H1 (cell line): ENCODE measurements around the gene TGFBRAP1. TPM values are rescaled to one million over a fixed set of nuclear protein-coding genes. Genes with fewer than 3 reads are reported as not detected.

Experiments
- CTCF ChIA-PET: fragments of 300-600 bp; sonication (Branson Sonifier 250); formaldehyde crosslinking; loops from one replicate; lab custom pipeline; 2021; ENCODE audit not compliant: partially characterized antibody; lab: Charles Lee
- POLR2A ChIA-PET: fragments of 300-600 bp; sonication (Branson Sonifier 250); formaldehyde crosslinking; loops from one replicate; lab custom pipeline; 2021; ENCODE audit warnings: inconsistent platforms; ENCODE audit not compliant: partially characterized antibody; lab: Charles Lee
- DNase-seq, 2 experiments: peaks; one replicate each; pipeline versions ENCODE4 v3.0.0 to v3.0.0-alpha.2; 2010 to 2022; ENCODE audit warnings: low spot score in 2 of 2, low read depth in 1 of 2, mixed read lengths in 1 of 2
- FAIRE-seq: peaks from 2 replicates; lab custom pipeline; 2011; peaks lifted over from hg19 to GRCh38; lab: Jason Lieb, UNC
- H2AFZ ChIP-seq: 2 replicates; pipeline ENCODE4 v1.8.1; 2012; ENCODE audit warnings: low read length, inconsistent platforms
- H2AK5ac ChIP-seq: 2 replicates; pipeline ENCODE4 v1.6.1; 2013; ENCODE audit warnings: low read depth, low read length
- H2BK120ac ChIP-seq: replicated peaks from 2 replicates; pipeline ENCODE3; 2013; ENCODE audit warnings: low read depth, low read length, inconsistent platforms
- H2BK12ac ChIP-seq: 2 replicates; pipeline ENCODE4 v1.6.1; 2013; ENCODE audit warnings: low read depth, low read length
- H2BK15ac ChIP-seq: 2 replicates; pipeline ENCODE4 v1.6.1; 2013; ENCODE audit warnings: low read length
- H2BK20ac ChIP-seq: 2 replicates; pipeline ENCODE4 v1.6.1; 2013; ENCODE audit warnings: low read length
- H2BK5ac ChIP-seq: 2 replicates; pipeline ENCODE4 v1.6.1; 2013; ENCODE audit warnings: low read depth, low read length
- H3K14ac ChIP-seq: 2 replicates; pipeline ENCODE4 v1.6.1; 2013; ENCODE audit warnings: inconsistent platforms; ENCODE audit not compliant: insufficient read length
- H3K18ac ChIP-seq: 2 replicates; pipeline ENCODE4 v1.6.1; 2013; ENCODE audit warnings: low read length; ENCODE audit errors: extremely low read depth
- H3K23ac ChIP-seq: 2 replicates; pipeline ENCODE4 v1.6.1; 2013; ENCODE audit warnings: inconsistent platforms; ENCODE audit not compliant: insufficient read length
- H3K23me2 ChIP-seq: 2 replicates; pipeline ENCODE4 v1.6.1; 2013; ENCODE audit warnings: low read depth, low read length
- H3K27ac ChIP-seq: 2 replicates; pipeline ENCODE4 v1.6.1; 2011; ENCODE audit warnings: low read depth, low read length, inconsistent platforms
- H3K27me3 ChIP-seq, 4 experiments: replicated peaks in 1 of 4; 1 replicate in 1 of 4; 2 replicates in 3 of 4; pipeline versions ENCODE4 v1.6.1 to v1.8.1; 2011 to 2013; ENCODE audit warnings: low read length in 3 of 4, mild to moderate bottlenecking in 3 of 4, inconsistent platforms in 2 of 4, mixed read lengths in 2 of 4, moderate library complexity in 1 of 4; ENCODE audit not compliant: control insufficient read depth in 3 of 4, insufficient read depth in 3 of 4; ENCODE audit errors: extremely low read depth in 1 of 4
- H3K36me3 ChIP-seq, 4 experiments: 2 replicates each; pipeline versions ENCODE4 v1.6.1 to v1.8.1; 2011 to 2013; ENCODE audit warnings: mild to moderate bottlenecking in 4 of 4, low read length in 3 of 4, moderate library complexity in 2 of 4, control low read depth in 1 of 4, inconsistent platforms in 1 of 4; ENCODE audit not compliant: insufficient read depth in 4 of 4, control insufficient read depth in 2 of 4
- H3K4ac ChIP-seq: replicated peaks from 2 replicates; pipeline ENCODE3; 2013; ENCODE audit warnings: low read length, low read depth, mixed read lengths, inconsistent platforms; ENCODE audit not compliant: insufficient read length
- H3K4me1 ChIP-seq, 4 experiments: replicated peaks in 1 of 4; 1 replicate in 1 of 4; 2 replicates in 3 of 4; pipeline versions ENCODE4 v1.6.1 to v1.8.1; 2011 to 2013; ENCODE audit warnings: low read length in 3 of 4, inconsistent platforms in 2 of 4, mixed read lengths in 1 of 4; ENCODE audit not compliant: insufficient read depth in 4 of 4, control insufficient read depth in 3 of 4
- H3K4me2 ChIP-seq, 2 experiments: 2 replicates each; pipeline versions ENCODE4 v1.6.1 to v1.8.1; 2011 to 2013; ENCODE audit warnings: low read depth in 2 of 2, low read length in 2 of 2, control low read depth in 1 of 2, inconsistent platforms in 1 of 2, mild to moderate bottlenecking in 1 of 2; ENCODE audit not compliant: insufficient read depth in 1 of 2
- H3K4me3 ChIP-seq, 4 experiments: fragments of 200-600, 300-600 bp in 1 of 4; sonication (generic), shearing (Covaris generic), sonication (Bioruptor Twin) in 1 of 4; 2 replicates each; pipeline versions ENCODE4 v1.5.1 to v1.8.1; 2011 to 2016; ENCODE audit warnings: low read length in 4 of 4, low read depth in 3 of 4, control low read depth in 2 of 4, inconsistent platforms in 2 of 4, mild to moderate bottlenecking in 2 of 4, mixed read lengths in 1 of 4, moderate library complexity in 1 of 4; ENCODE audit not compliant: insufficient read depth in 2 of 4; ENCODE audit errors: extremely low read depth in 1 of 4
- H3K56ac ChIP-seq: replicated peaks from 2 replicates; pipeline ENCODE3; 2013; ENCODE audit warnings: low read depth, mild to moderate bottlenecking, mixed read lengths, low read length, inconsistent platforms; ENCODE audit not compliant: insufficient read length
- H3K79me1 ChIP-seq: 2 replicates; pipeline ENCODE4 v1.6.1; 2013; ENCODE audit warnings: low read depth, low read length, control low read depth
- H3K79me2 ChIP-seq, 2 experiments: 2 replicates each; pipeline versions ENCODE4 v1.6.1 to v1.8.1; 2012 to 2013; ENCODE audit warnings: low read length in 2 of 2, mild to moderate bottlenecking in 2 of 2, inconsistent platforms in 1 of 2; ENCODE audit not compliant: insufficient read depth in 2 of 2, control insufficient read depth in 1 of 2
- H3K9ac ChIP-seq, 4 experiments: replicated peaks in 1 of 4; 1 replicate in 1 of 4; 2 replicates in 3 of 4; pipeline versions ENCODE4 v1.6.1 to v1.8.1; 2011 to 2013; ENCODE audit warnings: low read depth in 3 of 4, low read length in 3 of 4, control low read depth in 2 of 4, mild to moderate bottlenecking in 2 of 4, moderate library complexity in 2 of 4, inconsistent platforms in 1 of 4; ENCODE audit errors: extremely low read depth in 1 of 4
- H3K9me3 ChIP-seq, 2 experiments: 2 replicates each; pipeline versions ENCODE4 v1.6.1 to v1.8.1; 2012 to 2013; ENCODE audit warnings: mild to moderate bottlenecking in 2 of 2, moderate library complexity in 2 of 2, control low read depth in 1 of 2, inconsistent platforms in 1 of 2, low read depth in 1 of 2, low read length in 1 of 2, mixed read lengths in 1 of 2; ENCODE audit not compliant: insufficient read depth in 2 of 2
- H4K20me1 ChIP-seq, 2 experiments: replicated peaks in 1 of 2; 2 replicates each; pipeline versions ENCODE3 to v1.8.1; 2011 to 2013; ENCODE audit warnings: inconsistent platforms in 2 of 2, low read length in 2 of 2, mild to moderate bottlenecking in 1 of 2; ENCODE audit not compliant: insufficient read depth in 2 of 2, control insufficient read depth in 1 of 2
- H4K5ac ChIP-seq: 2 replicates; pipeline ENCODE4 v1.6.1; 2013; ENCODE audit warnings: low read length, low read depth, mixed read lengths, inconsistent platforms; ENCODE audit not compliant: insufficient read length
- H4K8ac ChIP-seq: 2 replicates; pipeline ENCODE4 v1.8.0; 2013; ENCODE audit warnings: mild to moderate bottlenecking, moderate library complexity, low read length, inconsistent platforms; ENCODE audit not compliant: insufficient read depth; ENCODE audit errors: extremely low read depth
- H4K91ac ChIP-seq: replicated peaks from 2 replicates; pipeline ENCODE3; 2013; ENCODE audit warnings: low read length, mixed read lengths, inconsistent platforms; ENCODE audit not compliant: insufficient read length
- ATF2 ChIP-seq: IDR thresholded peaks from 2 replicates; pipeline ENCODE4 v1.6.1; 2012; ENCODE audit warnings: low read length, inconsistent platforms
- FOSL1 ChIP-seq: IDR thresholded peaks from 2 replicates; pipeline ENCODE4 v1.6.1; 2011; ENCODE audit warnings: mild to moderate bottlenecking, low read depth, low read length, moderate library complexity; ENCODE audit not compliant: insufficient read depth
- HDAC6 ChIP-seq: IDR thresholded peaks from one replicate; pipeline ENCODE4 v1.7.1; 2012; ENCODE audit warnings: low read depth, mild to moderate bottlenecking, inconsistent platforms, low read length, moderate library complexity
- POLR2A ChIP-seq, 2 experiments: IDR thresholded peaks; 1 replicate in 1 of 2; 2 replicates in 1 of 2; pipeline ENCODE4 v1.6.1; 2011; ENCODE audit warnings: low read depth in 2 of 2, low read length in 2 of 2, mild to moderate bottlenecking in 2 of 2; ENCODE audit errors: control extremely low read depth in 1 of 2
- POLR2AphosphoS5 ChIP-seq: IDR thresholded peaks from 2 replicates; pipeline ENCODE4 v1.6.1; 2011; ENCODE audit warnings: low read depth, low read length
- RAD21 ChIP-seq, 2 experiments: IDR thresholded peaks in 1 of 2; conservative IDR thresholded peaks in 1 of 2; 2 replicates each; pipeline ENCODE4 v1.6.1; 2011; ENCODE audit warnings: low read depth in 2 of 2, low read length in 2 of 2, improper control_type of control experiment in 1 of 2, inconsistent platforms in 1 of 2, mild to moderate bottlenecking in 1 of 2, moderate library complexity in 1 of 2
- RFX5 ChIP-seq: IDR thresholded peaks from 2 replicates; pipeline ENCODE4 v1.6.1; 2011; ENCODE audit warnings: low read depth, low read length, improper control_type of control experiment, borderline replicate concordance
- SIN3A ChIP-seq, 2 experiments: IDR thresholded peaks in 1 of 2; conservative IDR thresholded peaks in 1 of 2; 2 replicates each; pipeline ENCODE4 v1.6.1; 2011 to 2012; ENCODE audit warnings: low read length in 2 of 2, improper control_type of control experiment in 1 of 2, low read depth in 1 of 2, mild to moderate bottlenecking in 1 of 2
- SIX5 ChIP-seq: IDR thresholded peaks from 2 replicates; pipeline ENCODE4 v1.6.1; 2011; ENCODE audit warnings: mild to moderate bottlenecking, low read depth, low read length
- SP1 ChIP-seq: IDR thresholded peaks from 2 replicates; pipeline ENCODE4 v1.6.1; 2011; ENCODE audit warnings: low read depth, low read length
- TAF1 ChIP-seq: IDR thresholded peaks from 2 replicates; pipeline ENCODE4 v1.6.1; 2011; ENCODE audit warnings: mild to moderate bottlenecking, low read depth, low read length
- WGBS, 2 experiments: shearing (Covaris generic) in 1 of 2; methylation state at CpG; one replicate each; pipeline versions ENCODE4 v1.1.6 to v1.1.7; 2013 to 2015; ENCODE audit warnings: low lambda C conversion rate in 2 of 2, mixed read lengths in 2 of 2, inconsistent platforms in 1 of 2, low coverage in 1 of 2, missing lambda C conversion rate in 1 of 2; ENCODE audit not compliant: insufficient replicate concordance in 2 of 2, insufficient coverage in 1 of 2, insufficient read length in 1 of 2; ENCODE audit errors: extremely low coverage in 1 of 2, missing lambda C conversion rate in 1 of 2; 5-methylcytosine and 5-hydroxymethylcytosine counted together
- polyA plus RNA-seq, 7 experiments: library from polyadenylated mRNA; depleted of rRNA in 3 of 7; stranded (reverse) in 5 of 7; unstranded in 2 of 7; fragments of >200 nt in 5 of 7; fragments of 200-250 nt in 2 of 7; gene quantifications; 1 replicate in 5 of 7; 2 replicates in 1 of 7; 4 replicates in 1 of 7; pipeline versions ENCODE4 v1.2.1 to v1.2.3, GENCODE V29; 2011 to 2013; ENCODE audit warnings: missing spikeins in 2 of 7, mixed read lengths in 2 of 7
- total RNA-seq: library from RNA; stranded (reverse); fragmentation: NEBNext Ultra II Directional; extraction: Animal tissue kit (Norgen Biotek cat#: 25700); gene quantifications from 2 replicates; pipeline ENCODE4 v1.2.1, GENCODE V29; 2021

TGFBRAP1 gene
- total and polyA plus RNA-seq, 2 of the 8 experiments (the other 6 are each of a cell fraction or from before 2014, with no cell fraction given): 11.2 to 20.2 TPM

DNA sequence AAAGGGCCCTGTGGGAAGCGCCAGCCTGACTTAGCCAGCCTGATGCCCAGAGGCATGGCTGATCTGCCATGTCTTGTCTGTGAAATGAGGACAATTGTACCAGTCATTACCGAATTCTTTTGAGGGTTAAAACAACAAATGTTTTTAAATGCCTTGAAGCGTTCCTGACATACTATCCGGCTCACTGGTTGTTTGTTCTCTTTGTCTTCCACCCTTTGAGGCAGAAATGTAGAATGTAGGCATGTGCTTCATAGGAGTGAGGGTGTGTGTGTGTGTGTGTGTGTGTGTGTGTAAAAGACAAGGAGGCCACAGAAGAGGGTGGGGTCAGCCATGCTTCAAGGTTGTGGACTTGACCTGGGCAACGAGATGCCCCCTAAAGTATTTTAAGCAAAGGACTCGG lies 35.5 kb downstream of the TGFBRAP1 start:
- H3K56ac ChIP-seq: no peak overlapping the region
- H4K5ac ChIP-seq: no peak overlapping the region
- no peak overlapping the region for H2BK12ac ChIP-seq
- no peak for FAIRE-seq
- H3K27ac ChIP-seq: no peak overlapping the region
- H3K4ac ChIP-seq: no peak overlapping the region
- peaks cover 0 to 17% (median 8%) of the 10 kb centered on the region in 4 experiments; a peak in 6 of 8 replicates for H3K36me3 ChIP-seq
- H2AFZ ChIP-seq: no peak overlapping the region
- no peak overlapping the region for H2BK5ac ChIP-seq
- DNase-seq: no peak
- 87% methylated on average over 6 of the region's 6 CpGs; no CpG with 5 or more reads in 1 of the 2 experiments for whole genome bisulfite sequencing, 2 experiments
- H2BK20ac ChIP-seq: no peak overlapping the region
- no peak for TF ChIP-seq SIN3A (conservative IDR thresholded peaks at IDR 0.05 in 1 of 2, IDR thresholded peaks at IDR 0.05 in 1 of 2; ENCODE audit: low read depth in 1 of 2, low read length in 2 of 2)
- no peak for TF ChIP-seq POLR2A (IDR thresholded peaks at IDR 0.05; ENCODE audit: control extremely low read depth in 1 of 2, low read depth in 2 of 2, low read length in 2 of 2)
- TF ChIP-seq RAD21 (IDR thresholded peaks at IDR 0.05 in 1 of 2, conservative IDR thresholded peaks at IDR 0.05 in 1 of 2; ENCODE audit: low read depth in 2 of 2, low read length in 2 of 2): no peak
- no peak for TF ChIP-seq FOSL1
- no peak for TF ChIP-seq TAF1
- TF ChIP-seq POLR2AphosphoS5: no peak
- no peak for TF ChIP-seq RFX5
- TF ChIP-seq SIX5: no peak
- no peak for TF ChIP-seq SP1
- TF ChIP-seq ATF2: no peak
- TF ChIP-seq HDAC6: no peak
- no peak overlapping the region for H3K14ac ChIP-seq
- no peak overlapping the region for H3K4me2 ChIP-seq
- H3K23me2 ChIP-seq: no peaks in the 10 kb centered on the region; the same call in 1 of the 2 replicates
- no peaks in the 10 kb centered on the region for H3K27me3 ChIP-seq
- H4K8ac ChIP-seq: no peak overlapping the region; the same call in 1 of the 2 replicates
- H2BK15ac ChIP-seq: no peak overlapping the region
- H4K20me1 ChIP-seq: peaks cover 0 to 2% of the 10 kb centered on the region in 2 experiments
- H3K79me2 ChIP-seq: no peaks in the 10 kb centered on the region
- no peaks in the 10 kb centered on the region for H3K79me1 ChIP-seq
- no peak overlapping the region for H2BK120ac ChIP-seq
- ChIA-PET CTCF (interaction anchor here (0.8 to 3.8 kb wide), 19 partner anchors 8 to 657 kb away, joined by 3 to 26 read pairs (median 5); partner anchors contain the start of gene GPR45), POLR2A (interaction anchor here (1.3 kb wide), 1 partner anchor 17 kb away, joined by 6 read pairs; no protein-coding TSS in a partner anchor)
- no peak overlapping the region for H3K18ac ChIP-seq
- no peaks in the 10 kb centered on the region for H3K9me3 ChIP-seq
- no peak overlapping the region for H3K4me3 ChIP-seq
- no peak overlapping the region for H4K91ac ChIP-seq
- no peak overlapping the region for H2AK5ac ChIP-seq
- H3K4me1 ChIP-seq: no peaks in the 10 kb centered on the region
- no peak overlapping the region for H3K23ac ChIP-seq
- no peak overlapping the region for H3K9ac ChIP-seq
